ENCODE data around the gene PDE6G.
A peak's percentile ranks its signal among the peaks of the same experiment; 100 is the strongest.

The PDE6G gene

DNA sequence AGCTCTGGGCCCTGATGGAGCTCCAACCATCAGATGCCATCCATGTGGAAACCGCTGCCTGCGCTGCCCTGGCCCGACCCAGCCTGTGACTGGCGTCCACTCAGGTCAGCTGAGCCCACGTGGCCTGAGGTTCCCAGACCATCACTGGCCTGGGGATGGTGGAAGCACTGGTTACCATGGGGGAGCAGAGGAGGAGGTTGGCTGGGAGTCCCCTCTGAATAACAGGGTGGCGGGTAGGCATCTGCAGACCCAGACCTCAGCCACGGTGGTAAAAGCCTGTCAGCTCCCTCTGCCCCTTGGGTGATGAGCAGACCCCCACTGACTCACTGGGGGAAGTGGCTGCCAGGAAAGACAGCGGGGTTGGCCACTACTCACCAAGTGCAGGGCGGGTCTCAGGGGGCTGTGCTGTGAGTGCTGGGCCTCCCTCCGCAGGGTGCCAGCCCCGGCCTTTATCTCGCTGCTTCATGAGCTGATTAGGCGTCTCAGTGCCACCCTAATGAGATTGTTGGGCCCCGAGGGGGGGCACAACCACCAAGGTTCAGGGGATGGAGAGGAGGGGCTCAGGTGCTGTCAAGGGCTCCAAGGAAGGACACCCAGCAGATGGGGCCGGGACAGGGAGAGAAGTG lies at the start of gene PDE6G:
Gene PDE6G (minus strand): TSS at position 425 of the 626 bp plus-strand sequence. CDS start 3,237 bp downstream, outside the sequence.
- no peak for DNase-seq

DNA sequence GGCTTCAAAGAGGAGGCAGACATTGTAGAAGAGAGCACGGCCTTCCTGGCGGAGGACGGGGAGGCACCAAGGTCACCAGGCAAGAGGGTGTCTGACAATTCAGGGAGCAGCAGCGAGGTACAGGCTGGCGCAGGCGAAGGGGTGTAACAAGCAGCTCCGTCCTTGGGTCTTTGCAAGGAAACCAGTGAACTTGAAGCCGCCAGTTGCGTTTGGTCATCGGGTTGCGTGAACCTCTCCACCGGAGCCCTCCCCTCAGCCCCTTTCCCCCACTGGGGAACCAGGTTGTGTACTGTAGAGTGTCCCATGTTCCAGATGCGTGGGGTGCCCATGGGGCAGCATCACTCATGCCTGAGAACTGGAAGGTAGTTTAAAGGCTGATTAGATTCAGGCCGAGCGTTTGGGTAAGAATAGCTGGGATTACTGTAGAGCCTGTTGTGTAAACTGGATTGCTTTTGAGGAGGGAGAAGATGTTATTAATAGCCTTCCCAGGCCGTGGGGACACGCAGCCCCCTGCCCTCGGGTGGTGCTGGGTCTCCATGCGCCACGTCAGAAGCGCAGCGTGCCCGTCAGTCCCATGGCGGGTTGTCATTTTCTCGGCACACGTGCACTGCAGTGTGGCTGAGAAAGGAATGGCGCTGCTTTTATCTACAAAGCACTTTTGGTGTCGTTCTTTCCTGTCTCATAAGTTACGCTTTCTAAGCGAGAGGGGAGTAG lies 49.3 kb upstream of the PDE6G start:
- no peak for DNase-seq

DNA sequence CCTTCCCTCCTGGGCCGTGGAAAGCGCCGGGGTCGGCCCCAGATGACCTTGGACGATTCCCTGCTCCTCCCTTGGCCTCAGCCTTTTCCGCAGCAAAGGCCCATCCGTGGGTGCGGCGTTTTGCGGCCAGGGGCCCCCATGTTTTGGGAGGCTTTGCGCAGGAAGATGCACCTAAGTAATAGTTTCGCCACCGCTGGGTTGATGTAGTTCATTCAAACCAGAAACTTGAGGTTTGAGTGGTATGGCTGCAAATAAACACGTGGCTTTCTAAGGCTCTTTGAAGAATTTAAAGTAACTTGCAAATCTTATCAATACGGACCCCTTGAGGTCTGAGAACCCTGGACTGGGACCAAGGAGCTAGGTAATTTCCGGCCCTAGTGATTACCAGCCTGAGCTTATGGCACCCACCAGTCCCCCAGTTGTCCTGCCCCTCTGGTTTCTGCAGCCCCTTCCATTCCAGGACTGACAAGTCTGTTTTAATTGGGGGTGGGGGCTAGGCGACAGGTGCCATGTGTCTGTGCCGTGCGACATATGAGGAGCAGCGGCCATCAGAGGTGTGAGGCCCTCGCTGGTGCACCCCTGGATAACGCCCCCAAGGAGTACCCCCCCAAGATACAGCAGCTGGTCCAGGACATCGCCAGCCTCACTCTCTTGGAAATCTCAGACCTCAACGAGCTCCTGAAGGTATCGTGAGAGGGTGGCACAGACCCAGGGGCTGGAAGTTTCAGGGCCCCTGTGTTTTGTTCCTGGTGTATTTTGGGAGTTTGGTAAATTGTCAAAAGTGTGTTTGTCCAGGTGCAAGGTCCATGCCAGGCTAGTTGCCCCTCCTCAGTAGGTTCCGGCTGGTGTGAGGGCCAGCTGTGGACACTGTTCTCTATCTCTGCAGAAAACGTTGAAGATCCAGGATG lies 47.7 kb upstream of the PDE6G start:
- no peak for DNase-seq

DNA sequence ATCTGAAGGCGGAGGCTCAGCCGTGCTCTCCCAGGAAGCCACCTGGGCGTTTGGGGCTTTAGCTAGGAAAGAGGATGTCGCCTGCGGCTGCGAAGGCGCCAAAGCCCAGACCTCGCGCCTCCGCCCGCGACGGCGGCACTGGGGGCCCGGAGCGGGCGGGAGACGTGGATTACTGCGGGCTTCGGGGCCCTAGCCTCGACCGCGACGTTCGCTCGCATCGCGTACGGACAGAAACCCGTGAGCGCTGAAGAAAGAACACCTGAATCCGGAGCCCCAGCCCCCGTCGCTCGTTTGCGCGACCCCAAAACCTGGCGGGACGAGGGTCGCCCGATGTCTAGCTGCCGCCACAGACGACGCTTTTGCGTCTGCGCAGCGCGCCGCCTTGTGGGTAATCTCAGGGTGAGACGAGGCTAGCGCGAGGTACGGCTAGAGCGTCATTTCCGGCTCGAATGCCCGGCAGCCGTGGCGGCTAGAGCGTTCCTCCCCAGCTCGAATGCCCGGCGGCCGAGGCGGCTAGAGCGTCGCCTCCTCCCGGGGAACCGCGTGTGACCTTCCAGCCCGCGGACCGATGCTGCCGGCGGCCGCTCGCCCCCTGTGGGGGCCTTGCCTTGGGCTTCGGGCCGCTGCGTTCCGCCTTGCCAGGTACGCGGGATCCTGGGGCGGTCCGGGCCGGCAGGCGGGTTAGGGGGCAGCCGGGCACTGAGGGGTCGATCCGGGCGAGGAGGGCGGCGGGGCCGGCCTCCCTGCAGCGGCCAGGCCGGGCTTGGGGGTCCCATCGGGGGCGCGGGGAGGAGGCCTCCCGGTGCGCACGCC lies 46.8 kb upstream of the PDE6G start, which contains the start of gene MRPL12:
Gene MRPL12 (plus strand): TSS at position 434 of the 813 bp plus-strand sequence. CDS start 135 bp downstream, at position 569.
- peak; percentile 96 for DNase-seq

DNA sequence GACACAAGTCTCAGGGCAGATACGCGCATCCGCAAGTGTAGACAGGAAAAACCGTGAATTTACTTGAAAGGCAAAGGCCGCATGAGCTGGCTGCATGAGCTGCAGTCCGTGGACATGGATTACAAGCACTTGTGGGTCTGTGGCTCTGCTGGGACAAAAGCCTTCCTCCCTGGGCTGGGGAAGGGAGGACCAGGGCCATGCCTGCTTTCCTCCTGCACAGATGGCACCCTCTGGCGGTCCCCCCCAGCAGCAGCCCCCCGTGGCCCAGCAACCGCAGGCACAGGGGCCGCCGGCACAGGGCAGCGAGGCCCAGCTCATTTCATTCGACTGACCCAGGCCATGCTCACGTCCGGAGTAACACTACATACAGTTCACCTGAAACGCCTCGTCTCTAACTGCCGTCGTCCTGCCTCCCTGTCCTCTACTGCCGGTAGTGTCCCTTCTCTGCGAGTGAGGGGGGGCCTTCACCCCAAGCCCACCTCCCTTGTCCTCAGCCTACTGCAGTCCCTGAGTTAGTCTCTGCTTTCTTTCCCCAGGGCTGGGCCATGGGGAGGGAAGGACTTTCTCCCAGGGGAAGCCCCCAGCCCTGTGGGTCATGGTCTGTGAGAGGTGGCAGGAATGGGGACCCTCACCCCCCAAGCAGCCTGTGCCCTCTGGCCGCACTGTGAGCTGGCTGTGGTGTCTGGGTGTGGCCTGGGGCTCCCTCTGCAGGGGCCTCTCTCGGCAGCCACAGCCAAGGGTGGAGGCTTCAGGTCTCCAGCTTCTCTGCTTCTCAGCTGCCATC lies 45.1 kb upstream of the PDE6G start:
- peak; percentile 42 to 47 for DNase-seq

DNA sequence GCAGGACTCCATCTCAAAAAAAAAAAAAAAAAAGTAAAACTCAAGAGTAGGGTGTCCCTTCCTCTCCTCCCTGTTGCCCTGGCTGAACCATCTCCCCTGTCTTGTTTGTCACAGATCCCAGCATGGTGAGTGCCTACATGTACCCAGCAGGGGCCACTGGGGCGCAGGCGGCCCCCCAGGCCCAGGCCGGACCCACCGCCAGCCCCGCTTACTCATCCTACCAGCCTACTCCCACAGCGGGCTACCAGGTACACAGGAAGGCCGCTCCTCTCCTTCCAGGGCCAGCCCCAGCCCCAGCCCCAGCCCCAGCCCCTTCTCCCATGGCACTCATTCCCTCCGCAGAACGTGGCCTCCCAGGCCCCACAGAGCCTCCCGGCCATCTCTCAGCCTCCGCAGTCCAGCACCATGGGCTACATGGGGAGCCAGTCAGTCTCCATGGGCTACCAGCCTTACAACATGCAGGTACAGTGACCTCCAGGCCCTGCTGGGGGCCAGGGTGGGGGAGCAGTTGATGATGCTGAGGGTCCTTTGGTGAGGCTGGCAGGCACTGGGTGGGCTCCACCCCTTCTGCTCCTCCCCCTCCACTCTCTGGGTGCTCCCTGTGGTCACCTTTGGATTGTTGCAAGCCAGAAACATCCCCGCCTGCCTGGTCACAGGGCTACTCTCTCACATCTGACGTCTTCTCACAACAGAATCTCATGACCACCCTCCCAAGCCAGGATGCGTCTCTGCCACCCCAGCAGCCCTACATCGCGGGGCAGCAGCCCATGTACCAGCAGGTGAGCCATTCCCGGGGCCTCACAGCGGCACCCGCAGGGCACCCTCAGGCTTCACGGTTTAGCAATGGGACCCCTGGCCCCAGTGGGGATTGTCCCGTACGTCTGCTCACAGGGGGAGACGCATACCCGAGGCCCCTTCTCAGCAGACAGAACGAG lies 44.3 kb upstream of the PDE6G start:
- no peak for DNase-seq

DNA sequence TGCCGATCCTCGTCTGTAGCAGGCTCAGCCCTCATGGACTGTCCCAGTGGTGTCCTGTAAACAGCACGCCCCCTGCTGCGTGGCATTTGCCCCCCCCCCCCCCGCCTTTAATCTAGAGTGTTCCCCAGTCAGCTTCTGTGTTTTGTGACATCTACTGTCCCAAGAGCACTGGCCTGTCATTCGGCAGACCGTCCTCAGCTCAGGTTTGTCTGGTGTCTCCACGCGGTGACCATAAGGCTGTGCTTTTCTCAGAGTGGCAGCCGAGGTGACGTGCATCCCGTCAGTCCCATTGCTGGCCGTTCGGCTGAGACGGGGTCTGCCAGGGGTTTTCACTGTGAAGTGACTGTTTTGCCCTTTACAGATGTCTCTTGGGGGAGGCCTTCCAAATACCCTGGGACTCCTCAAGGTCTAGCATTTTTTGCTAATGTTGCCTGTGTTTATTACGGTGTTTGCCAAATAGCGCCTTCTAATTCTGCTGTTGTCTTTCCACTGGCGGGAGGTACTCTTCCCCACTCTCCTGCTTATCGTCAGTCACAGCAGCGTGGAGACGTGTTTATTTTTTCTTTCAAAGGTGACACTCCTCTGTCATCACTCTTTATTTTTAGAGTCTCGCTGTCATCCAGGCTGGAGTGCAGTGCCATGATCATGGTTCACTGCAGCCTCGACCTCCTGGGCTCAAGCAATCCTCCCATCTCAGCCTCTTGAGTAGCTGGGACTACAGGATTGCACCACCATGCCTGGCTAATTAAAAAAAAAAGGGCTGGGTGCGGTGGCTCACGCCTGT lies 41.1 kb upstream of the PDE6G start:
- DNase-seq = no peak

DNA sequence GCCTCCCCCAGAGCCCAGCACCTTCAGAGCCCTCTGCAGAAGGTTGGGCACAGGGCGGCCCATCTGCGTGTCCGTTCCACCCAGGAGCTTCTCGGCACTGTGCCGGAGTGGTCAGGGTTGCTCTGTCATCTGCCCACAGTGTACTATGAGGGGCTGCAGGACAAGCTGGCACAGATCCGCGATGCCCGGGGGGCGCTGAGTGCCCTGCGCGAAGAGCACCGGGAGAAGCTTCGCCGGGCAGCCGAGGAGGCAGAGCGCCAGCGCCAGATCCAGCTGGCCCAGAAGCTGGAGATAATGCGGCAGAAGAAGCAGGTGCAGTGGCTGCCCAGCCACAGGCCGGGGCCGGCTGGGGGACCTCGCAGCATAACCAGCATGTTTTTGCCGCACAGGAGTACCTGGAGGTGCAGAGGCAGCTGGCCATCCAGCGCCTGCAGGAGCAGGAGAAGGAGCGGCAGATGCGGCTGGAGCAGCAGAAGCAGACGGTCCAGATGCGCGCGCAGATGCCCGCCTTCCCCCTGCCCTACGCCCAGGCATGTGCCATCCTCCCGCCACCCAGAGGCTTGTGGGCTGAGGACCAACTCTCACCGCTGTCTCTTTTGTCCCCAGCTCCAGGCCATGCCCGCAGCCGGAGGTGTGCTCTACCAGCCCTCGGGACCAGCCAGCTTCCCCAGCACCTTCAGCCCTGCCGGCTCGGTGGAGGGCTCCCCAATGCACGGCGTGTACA lies 40.0 kb upstream of the PDE6G start:
- no peak for DNase-seq

DNA sequence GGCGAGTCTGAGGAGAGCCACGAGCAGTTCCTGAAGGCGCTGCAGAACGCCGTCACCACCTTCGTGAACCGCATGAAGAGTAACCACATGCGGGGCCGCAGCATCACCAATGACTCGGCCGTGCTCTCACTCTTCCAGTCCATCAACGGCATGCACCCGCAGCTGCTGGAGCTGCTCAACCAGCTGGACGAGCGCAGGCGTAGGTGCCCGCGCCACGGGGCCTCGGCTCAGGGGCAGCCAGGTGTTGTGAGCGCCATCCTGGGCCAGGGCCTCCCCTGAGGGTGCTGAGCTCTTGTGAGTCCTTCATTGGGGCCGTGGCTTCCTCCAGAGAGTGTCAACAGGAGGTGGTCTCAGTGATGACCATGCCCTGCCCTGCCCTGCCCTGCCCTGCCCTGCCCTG lies 39.5 kb upstream of the PDE6G start:
- DNase-seq = no peak

DNA sequence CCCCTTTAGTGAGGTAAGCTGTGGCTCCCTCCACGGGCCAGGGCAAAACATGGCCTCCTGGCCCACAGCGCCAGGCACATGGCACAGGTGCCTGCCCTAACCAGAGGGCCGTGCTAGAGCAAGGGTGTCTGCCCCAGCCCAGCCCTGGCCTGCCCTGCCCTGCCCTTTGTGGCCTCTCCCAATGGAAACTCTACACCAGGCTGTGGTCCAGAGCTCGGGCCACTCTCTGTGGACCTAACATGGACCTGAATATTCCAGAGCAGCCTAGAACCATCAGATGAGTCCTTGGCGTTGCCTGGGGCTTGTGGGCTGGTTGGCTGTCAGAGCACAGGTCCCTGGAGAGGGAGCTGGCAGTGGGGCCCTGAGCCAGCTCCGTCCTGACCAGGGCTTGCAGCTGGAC lies 38.9 kb upstream of the PDE6G start:
- no peak for DNase-seq

DNA sequence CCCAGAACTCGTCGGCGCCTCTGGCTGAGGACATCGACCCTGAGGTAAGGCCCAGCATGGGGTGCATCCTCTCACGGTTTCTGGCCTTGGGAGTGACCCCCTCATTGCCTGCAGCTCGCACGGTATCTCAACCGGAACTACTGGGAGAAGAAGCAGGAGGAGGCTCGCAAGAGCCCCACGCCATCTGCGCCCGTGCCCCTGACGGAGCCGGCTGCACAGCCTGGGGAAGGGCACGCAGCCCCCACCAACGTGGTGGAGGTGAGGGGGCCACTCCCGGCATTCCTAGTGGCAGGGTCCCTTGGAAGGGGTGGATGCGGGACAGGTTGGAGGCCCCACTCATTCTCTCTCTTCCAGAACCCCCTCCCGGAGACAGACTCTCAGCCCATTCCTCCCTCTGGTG lies 38.5 kb upstream of the PDE6G start:
- DNase-seq = no peak

DNA sequence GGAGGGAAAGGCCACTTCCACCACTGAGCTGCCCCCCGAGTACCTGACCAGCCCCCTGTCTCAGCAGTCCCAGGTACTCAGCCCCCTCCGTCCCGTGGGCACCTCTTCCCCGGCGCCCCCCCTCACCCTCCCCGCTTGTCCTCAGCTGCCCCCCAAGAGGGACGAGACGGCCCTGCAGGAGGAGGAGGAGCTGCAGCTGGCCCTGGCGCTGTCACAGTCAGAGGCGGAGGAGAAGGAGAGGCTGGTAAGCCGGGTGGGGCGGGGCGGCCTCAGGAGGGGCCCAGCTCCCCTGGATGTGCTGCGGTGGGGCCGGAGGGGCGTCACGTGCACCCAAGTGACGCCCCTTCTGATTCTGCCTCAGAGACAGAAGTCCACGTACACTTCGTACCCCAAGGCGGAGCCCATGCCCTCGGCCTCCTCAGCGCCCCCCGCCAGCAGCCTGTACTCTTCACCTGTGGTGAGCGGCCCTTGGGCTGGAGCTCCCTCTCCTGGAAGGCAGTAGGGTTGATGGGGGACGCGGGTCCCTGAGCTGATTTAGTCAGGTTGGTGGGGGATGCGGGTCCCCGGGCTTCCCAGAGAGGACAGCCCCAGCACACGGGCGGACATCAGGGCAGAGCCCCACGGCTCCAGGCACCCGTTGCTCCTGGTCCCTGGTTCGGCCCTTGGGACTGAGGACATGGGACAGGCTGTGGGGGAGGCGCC lies 37.3 kb upstream of the PDE6G start:
- no peak for DNase-seq

DNA sequence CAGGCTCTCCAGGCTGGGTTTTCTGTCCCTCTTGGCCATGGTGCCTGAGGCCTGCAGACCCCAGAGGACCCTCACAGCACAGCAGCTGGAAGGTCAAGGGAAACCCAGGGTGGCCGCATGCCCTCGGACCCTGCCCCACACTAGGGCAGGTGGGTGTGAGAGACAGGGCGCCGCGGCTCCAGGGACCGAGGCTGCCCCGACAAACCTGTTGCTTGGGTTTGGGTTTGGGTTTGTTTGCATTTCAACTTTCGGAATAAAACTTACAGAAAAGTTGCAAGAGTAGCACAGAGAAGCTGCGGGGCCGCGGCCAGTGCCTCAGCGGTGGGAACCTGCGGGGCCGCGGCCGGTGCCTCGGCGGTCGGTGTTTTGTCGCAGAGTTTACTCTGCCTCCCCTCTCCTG lies 35.3 kb upstream of the PDE6G start:
- DNase-seq = no peak

DNA sequence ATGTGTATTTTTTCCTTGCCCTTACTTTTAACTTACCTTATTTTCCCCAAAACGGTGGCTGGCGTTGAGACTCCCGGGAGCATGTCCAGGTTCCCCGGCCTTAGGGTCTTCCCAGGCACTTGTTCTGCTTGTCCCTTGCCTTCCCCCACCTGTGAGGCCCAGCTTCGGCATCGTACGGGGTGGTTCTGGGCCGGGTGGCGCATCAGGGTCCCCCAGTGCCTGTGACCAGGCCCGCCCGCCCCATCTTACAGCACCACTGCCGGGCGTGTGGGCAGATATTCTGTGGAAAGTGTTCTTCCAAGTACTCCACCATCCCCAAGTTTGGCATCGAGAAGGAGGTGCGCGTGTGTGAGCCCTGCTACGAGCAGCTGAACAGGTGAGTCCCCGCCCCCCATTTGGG lies 34.9 kb upstream of the PDE6G start:
- no peak for DNase-seq

DNA sequence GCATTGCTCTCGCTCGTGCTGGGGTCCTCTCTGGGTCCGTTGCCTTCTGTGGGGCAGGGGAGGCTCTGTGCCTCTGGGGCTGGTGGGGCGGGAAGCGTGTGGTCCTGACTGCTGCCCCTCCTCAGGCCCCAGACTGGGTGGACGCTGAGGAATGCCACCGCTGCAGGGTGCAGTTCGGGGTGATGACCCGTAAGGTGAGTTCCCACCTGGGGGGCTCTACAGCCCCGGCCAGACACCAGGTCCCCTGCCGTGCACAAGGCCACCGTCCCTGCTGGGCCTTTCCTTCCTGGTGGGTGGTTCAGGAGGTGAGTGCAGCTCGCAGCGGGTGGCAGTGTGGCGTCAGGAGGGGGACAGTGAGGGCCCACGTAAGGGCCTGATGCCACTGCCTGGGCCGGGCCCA lies 34.2 kb upstream of the PDE6G start:
- DNase-seq = no peak

DNA sequence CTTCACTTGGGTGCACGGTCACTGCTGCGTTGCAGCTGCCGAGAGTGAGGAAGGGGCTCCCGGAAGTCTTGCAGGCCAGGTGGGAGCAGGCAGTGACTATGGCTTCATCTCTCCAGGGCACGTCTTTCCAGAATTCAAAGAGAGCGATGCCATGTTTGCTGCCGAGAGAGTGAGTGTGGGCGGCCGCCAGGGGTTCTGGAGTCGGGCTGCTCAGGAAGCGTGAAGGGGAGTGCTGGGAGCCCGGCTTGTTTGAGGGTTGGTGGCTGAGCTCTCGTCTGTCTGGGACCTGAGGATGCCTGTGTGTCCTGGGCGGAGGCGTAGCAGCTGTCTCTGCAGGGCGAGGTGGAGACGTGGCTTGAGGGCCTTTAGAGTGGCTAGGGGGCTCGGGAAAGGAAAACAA lies 33.7 kb upstream of the PDE6G start:
- DNase-seq = no peak

DNA sequence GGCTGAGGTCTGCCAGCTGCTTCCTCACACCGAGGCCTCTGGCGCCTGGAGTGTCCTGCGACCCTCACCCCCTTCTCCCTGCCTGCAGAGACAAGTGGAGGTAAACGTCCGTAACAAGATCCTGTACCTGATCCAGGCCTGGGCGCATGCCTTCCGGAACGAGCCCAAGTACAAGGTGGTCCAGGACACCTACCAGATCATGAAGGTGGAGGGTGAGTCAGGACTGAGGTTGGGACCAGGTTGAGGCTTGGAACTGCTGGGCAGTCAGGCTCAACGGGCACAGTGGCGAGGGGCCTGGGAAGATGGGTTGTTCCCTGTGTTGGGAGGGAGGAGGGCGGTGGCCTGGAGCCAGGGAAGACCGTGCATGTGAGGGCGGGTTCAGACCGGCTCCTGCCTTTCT lies 32.3 kb upstream of the PDE6G start:
- DNase-seq = no peak

DNA sequence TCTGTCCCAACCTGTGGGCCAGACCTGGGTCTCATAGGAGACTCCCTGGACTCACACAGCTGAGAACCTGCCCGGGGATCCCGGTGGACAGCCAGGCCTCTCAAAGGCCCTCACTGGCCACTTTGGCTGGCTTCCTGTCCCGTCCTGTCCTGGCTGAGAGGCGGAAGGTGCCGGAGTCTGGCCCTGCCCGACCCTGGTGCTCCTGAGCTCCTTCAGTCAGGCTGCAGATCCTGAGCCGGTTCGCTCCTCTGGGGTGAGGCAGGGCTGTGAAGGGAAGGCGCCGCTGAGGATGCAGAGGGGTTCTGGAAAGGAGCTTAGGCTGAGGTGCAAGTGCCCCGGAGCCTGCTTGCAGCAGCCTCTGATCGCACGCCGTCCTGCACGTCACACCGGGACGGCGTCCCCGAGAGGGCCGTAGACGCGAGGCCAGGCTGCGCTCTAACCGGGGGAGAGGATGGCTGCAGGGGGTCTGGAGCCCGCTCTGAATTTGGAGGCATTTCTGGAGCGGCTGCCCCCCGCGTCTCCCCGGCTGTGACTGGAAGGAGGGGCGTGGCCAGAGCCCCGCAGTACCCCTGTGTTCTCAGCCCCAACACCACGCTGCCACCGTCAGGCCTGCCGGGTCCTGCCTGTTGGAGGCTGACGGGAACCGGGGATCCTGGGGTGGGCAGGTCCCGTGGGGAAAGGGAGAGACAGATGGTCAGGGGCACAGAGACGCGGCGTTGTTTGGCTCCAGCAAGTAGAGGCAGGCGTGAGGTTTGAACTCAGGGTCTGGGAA lies 31.6 kb upstream of the PDE6G start:
- DNase-seq = no peak

All from Kasumi-1 (cell line).